Panc1 (cell line): ENCODE data around the gene HMG20B. TPM values are rescaled to one million over a fixed set of nuclear protein-coding genes. Genes with fewer than 3 reads are reported as not detected.

ENCODE experiments used
- ATAC-seq: fragments of 200-7000 bp; cut with Tn5 transposase; 2 replicates; pipeline ENCODE4 v1.9.1; 2020; ENCODE audit warnings: mild to moderate bottlenecking, moderate library complexity
- BruUV-seq: library from RNA; stranded (reverse); fragments of 400-500 nt; replicated peaks from 2 replicates; lab custom pipeline; 2021; lab: Mats Ljungman, UMichigan
- CTCF ChIA-PET: fragments of 300-600 bp; sonication (Branson Sonifier 250); formaldehyde crosslinking; loops from one replicate; lab custom pipeline; 2022; ENCODE audit warnings: antibody characterized with exemption; lab: Charles Lee
- POLR2A ChIA-PET: fragments of 300-600 bp; sonication (Branson Sonifier 250); formaldehyde crosslinking; loops from one replicate; lab custom pipeline; 2022; ENCODE audit warnings: antibody characterized with exemption; lab: Charles Lee
- DNase-seq: peaks from one replicate; pipeline ENCODE4 v3.0.0-alpha.2; 2010; ENCODE audit warnings: low read depth, low spot score
- H3K27ac ChIP-seq: 2 replicates; pipeline ENCODE4 v1.5.1; 2011; ENCODE audit warnings: mild to moderate bottlenecking, low read length, inconsistent platforms
- H3K27me3 ChIP-seq: fragments of 200-500 bp; sonication (Bioruptor generic); 2 replicates; pipeline ENCODE4 v1.6.0; 2014; ENCODE audit warnings: low read length, inconsistent platforms; ENCODE audit not compliant: control insufficient read depth, insufficient read depth
- H3K36me3 ChIP-seq: fragments of 200-500 bp; sonication (Bioruptor generic); 2 replicates; pipeline ENCODE4 v1.5.1; 2014; ENCODE audit warnings: inconsistent platforms, mild to moderate bottlenecking, low read length, moderate library complexity; ENCODE audit not compliant: control insufficient read depth, insufficient read depth
- H3K4me1 ChIP-seq: 2 replicates; pipeline ENCODE4 v1.5.1; 2011; ENCODE audit warnings: inconsistent platforms, mild to moderate bottlenecking, low read length, moderate library complexity; ENCODE audit not compliant: control insufficient read depth, insufficient read depth
- H3K4me3 ChIP-seq, 2 experiments: 2 replicates each; pipeline ENCODE4 v1.5.1; 2011 to 2012; ENCODE audit warnings: low read depth in 2 of 2, low read length in 2 of 2, mild to moderate bottlenecking in 2 of 2, inconsistent platforms in 1 of 2, moderate library complexity in 1 of 2
- H3K9me3 ChIP-seq: fragments of 200-500 bp; sonication (Bioruptor generic); 2 replicates; pipeline ENCODE4 v1.5.1; 2014; ENCODE audit warnings: low read depth, mild to moderate bottlenecking, inconsistent platforms, low read length, moderate library complexity; ENCODE audit not compliant: control insufficient read depth, insufficient read depth
- POLR2AphosphoS5 ChIP-seq: IDR thresholded peaks from 2 replicates; pipeline ENCODE4 v1.6.1; 2012; ENCODE audit warnings: mild to moderate bottlenecking, low read depth, low read length, moderate library complexity
- SIN3A ChIP-seq: IDR thresholded peaks from 2 replicates; pipeline ENCODE4 v1.6.1; 2012; ENCODE audit warnings: low read depth, mild to moderate bottlenecking, low read length, moderate library complexity, borderline replicate concordance; ENCODE audit not compliant: insufficient read depth
- TCF7L2 ChIP-seq: IDR thresholded peaks from 2 replicates; pipeline ENCODE4 v1.6.1; 2011; ENCODE audit warnings: mild to moderate bottlenecking, low read depth, low read length, inconsistent platforms
- in situ Hi-C: cut with HindIII; loops from 2 replicates; pipeline ENCODE4 v1.10.0; 2016; ENCODE audit warnings: low sequenced_read_pairs, low pct_unique_long_range_greater_than_20kb
- intact Hi-C: fragments of 100-400 bp; cut with micrococcal nuclease; formaldehyde crosslinking; loops from one replicate; pipeline ENCODE4 v1.10.0; 2022; ENCODE audit not compliant: unreplicated experiment
- total RNA-seq: library from RNA; stranded (reverse); gene quantifications from one replicate; pipeline ENCODE4 v1.2.1, GENCODE V29; 2021; ENCODE audit not compliant: unreplicated experiment
- TF ChIP-seq, protein P1 (sequence below): fragments of 450-650 bp; IDR thresholded peaks from 2 replicates; pipeline ENCODE4 v1.5.1; 2017; ENCODE audit warnings: mild to moderate bottlenecking
- TF ChIP-seq, protein P2 (sequence below), 2 experiments: IDR thresholded peaks; 2 replicates each; pipeline ENCODE4 v1.6.1; 2011 to 2012; ENCODE audit warnings: low read depth in 2 of 2, control low read depth in 1 of 2, low read length in 1 of 2, mild to moderate bottlenecking in 1 of 2, moderate library complexity in 1 of 2; ENCODE audit not compliant: insufficient read depth in 1 of 2

The HMG20B gene
- total RNA-seq, 1 experiment from 2014 or later: 74.7 TPM

DNA sequence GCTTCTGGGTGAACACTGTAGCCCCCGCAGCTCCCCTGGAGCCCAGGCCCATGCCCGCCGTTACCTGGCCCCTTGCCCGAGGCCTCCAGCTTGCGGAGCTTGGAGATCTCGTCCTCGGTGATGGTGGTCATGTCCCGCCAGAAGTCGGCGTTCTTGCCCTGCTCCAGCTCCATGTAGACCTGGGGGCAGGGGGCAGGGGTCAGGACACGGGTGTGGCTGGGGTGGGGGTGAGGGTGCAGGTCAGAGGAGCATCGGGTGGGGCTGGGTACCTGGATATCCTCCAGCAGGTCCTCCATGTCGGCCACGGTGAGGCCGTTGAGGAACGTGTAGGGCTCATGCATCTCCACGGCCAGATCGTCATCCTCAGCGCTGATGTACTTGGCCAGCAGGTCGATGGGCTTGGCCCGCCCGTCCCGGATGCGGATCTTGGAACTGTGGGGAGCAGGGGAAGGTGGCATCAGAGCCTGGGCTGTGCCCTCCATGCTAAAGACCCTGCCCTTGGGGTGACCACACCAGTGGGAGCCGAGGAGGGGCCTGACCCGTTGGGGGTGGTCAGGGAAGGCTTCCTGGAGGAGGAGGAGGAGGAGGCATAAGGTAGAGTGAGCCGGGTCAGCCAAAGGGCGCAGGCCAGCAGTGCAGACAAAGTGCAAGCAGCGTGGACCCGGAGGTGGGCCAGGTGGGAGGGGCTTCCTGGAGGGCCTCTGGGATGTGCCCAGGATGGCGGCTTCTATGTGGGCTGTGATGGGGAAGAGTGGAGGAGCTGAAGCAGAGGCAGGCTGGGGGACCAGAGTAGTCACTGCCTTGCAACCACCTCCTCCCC lies 46.3 kb downstream of the HMG20B start:
- no TSS peak for BruUV-seq
- TF ChIP-seq, protein P1, sequence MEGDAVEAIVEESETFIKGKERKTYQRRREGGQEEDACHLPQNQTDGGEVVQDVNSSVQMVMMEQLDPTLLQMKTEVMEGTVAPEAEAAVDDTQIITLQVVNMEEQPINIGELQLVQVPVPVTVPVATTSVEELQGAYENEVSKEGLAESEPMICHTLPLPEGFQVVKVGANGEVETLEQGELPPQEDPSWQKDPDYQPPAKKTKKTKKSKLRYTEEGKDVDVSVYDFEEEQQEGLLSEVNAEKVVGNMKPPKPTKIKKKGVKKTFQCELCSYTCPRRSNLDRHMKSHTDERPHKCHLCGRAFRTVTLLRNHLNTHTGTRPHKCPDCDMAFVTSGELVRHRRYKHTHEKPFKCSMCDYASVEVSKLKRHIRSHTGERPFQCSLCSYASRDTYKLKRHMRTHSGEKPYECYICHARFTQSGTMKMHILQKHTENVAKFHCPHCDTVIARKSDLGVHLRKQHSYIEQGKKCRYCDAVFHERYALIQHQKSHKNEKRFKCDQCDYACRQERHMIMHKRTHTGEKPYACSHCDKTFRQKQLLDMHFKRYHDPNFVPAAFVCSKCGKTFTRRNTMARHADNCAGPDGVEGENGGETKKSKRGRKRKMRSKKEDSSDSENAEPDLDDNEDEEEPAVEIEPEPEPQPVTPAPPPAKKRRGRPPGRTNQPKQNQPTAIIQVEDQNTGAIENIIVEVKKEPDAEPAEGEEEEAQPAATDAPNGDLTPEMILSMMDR: no peak; the same call in 1 of the 2 replicates
- TF ChIP-seq POLR2AphosphoS5: no peak
- TF ChIP-seq, protein P2, sequence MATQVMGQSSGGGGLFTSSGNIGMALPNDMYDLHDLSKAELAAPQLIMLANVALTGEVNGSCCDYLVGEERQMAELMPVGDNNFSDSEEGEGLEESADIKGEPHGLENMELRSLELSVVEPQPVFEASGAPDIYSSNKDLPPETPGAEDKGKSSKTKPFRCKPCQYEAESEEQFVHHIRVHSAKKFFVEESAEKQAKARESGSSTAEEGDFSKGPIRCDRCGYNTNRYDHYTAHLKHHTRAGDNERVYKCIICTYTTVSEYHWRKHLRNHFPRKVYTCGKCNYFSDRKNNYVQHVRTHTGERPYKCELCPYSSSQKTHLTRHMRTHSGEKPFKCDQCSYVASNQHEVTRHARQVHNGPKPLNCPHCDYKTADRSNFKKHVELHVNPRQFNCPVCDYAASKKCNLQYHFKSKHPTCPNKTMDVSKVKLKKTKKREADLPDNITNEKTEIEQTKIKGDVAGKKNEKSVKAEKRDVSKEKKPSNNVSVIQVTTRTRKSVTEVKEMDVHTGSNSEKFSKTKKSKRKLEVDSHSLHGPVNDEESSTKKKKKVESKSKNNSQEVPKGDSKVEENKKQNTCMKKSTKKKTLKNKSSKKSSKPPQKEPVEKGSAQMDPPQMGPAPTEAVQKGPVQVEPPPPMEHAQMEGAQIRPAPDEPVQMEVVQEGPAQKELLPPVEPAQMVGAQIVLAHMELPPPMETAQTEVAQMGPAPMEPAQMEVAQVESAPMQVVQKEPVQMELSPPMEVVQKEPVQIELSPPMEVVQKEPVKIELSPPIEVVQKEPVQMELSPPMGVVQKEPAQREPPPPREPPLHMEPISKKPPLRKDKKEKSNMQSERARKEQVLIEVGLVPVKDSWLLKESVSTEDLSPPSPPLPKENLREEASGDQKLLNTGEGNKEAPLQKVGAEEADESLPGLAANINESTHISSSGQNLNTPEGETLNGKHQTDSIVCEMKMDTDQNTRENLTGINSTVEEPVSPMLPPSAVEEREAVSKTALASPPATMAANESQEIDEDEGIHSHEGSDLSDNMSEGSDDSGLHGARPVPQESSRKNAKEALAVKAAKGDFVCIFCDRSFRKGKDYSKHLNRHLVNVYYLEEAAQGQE (IDR thresholded peaks at IDR 0.05; ENCODE audit: insufficient read depth in 1 of 2, low read depth in 2 of 2, low read length in 1 of 2): no peak
- no peak for TF ChIP-seq TCF7L2
- no peak for TF ChIP-seq SIN3A

DNA sequence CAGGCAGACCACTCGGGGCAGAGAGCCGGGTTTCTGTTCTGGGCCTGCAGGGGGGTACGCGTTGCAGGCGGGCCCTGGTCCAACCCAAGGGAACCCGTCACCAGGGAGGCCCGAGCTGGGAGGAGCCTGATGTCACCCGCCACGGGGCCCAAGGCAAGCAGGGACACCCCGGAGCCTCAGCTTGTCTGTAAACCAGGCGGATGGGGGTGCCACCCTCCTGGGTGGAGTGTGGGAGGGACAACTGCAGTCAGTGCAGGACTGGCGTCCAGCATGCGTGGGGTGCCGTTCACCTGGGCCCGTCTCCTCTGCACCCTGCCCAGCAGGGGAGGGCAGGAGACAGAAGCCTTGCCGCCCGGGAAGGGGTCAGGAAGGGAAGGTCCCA lies 46.9 kb downstream of the HMG20B start:
- intact Hi-C loops: no loop called here

More for the DNA sequence above, 46.3 kb downstream of the HMG20B start:
- Histone ChIP-seq H3K27me3 (no peaks in the 10 kb centered on the region), H3K4me3 (no peak overlapping the region), H3K9me3 (no peaks in the 10 kb centered on the region), H3K4me1 (no peaks in the 10 kb centered on the region), H3K36me3 (no peaks in the 10 kb centered on the region), H3K27ac (no peak overlapping the region)
- DNase-seq (no peak), ATAC-seq (no peak)
- POLR2A ChIA-PET: no interaction called here
- in situ Hi-C loops: no loop called here
- CTCF ChIA-PET: interaction anchor here (0.6 kb wide), 1 partner anchor 11 kb away, joined by 3 read pairs; no protein-coding TSS in a partner anchor
- intact Hi-C loops: no loop called here

More for the DNA sequence above, 46.9 kb downstream of the HMG20B start:
- no TSS peak for BruUV-seq
- H3K36me3 ChIP-seq: no peaks in the 10 kb centered on the region
- ATAC-seq: no peak
- no peaks in the 10 kb centered on the region for H3K9me3 ChIP-seq
- no peak for DNase-seq
- no peaks in the 10 kb centered on the region for H3K4me1 ChIP-seq
- no peak overlapping the region for H3K4me3 ChIP-seq
- no peak overlapping the region for H3K27ac ChIP-seq
- in situ Hi-C loops: no loop called here
- CTCF ChIA-PET: no interaction called here
- H3K27me3 ChIP-seq: no peaks in the 10 kb centered on the region
- no peak for TF ChIP-seq SIN3A
- TF ChIP-seq, protein P1: no peak
- no peak for TF ChIP-seq TCF7L2
- POLR2A ChIA-PET: no interaction called here
